Right lung (tissue), 10 donors: Measurements from ENCODE around the gene PPP6R3. TPM values are rescaled to one million over a fixed set of nuclear protein-coding genes. Genes with fewer than 3 reads are reported as not detected.
A peak's percentile ranks its signal among the peaks of the same experiment; 100 is the strongest.

ENCODE experiments used
- DNase-seq, 2 donors: peaks; one replicate each; pipeline ENCODE4 v3.0.0-alpha.2; 2013
- long read RNA-seq, 8 donors: transcript quantifications; one replicate each; lab custom pipeline, GENCODE V29; 2026
- polyA plus RNA-seq, 5 donors: library from polyadenylated mRNA; unstranded; fragments of 120-200 nt; gene quantifications; one replicate each; pipeline versions ENCODE4 v1.2.1 to v1.2.3, GENCODE V29; 2013; ENCODE audit warnings: inconsistent platforms in 1 of 5, low replicate concordance in 1 of 5; ENCODE audit not compliant: insufficient read length in 5 of 5, insufficient read depth in 1 of 5

PPP6R3 gene
- 100 to 1,000 TPM in 4 of 5 donors, 10 to 100 TPM in 1; 84.1 to 123 (median 107) TPM for polyA plus RNA-seq
- long read RNA-seq, donor 1, full-length matches to known transcripts, result 5 of 5 reads
- long read RNA-seq, donor 1, partial matches to known transcripts, result 0 of 5 reads
- long read RNA-seq, donor 1, other reads (novel, unspliced or antisense), result 0 of 5 reads
- long read RNA-seq, donor 2, full-length matches to known transcripts, result 3 of 3 reads
- long read RNA-seq, donor 2, partial matches to known transcripts, result 0 of 3 reads
- long read RNA-seq, donor 2, other reads (novel, unspliced or antisense), result 0 of 3 reads
- long read RNA-seq, donor 3, full-length matches to known transcripts, result 9 of 9 reads
- long read RNA-seq, donor 3, partial matches to known transcripts, result 0 of 9 reads
- long read RNA-seq, donor 3, other reads (novel, unspliced or antisense), result 0 of 9 reads
- long read RNA-seq, donor 4, partial matches to known transcripts, result 46 of 49 reads
- long read RNA-seq, donor 4, other reads (novel, unspliced or antisense), result 0 of 49 reads
- long read RNA-seq, donor 5, full-length matches to known transcripts, result 2 of 2 reads
- long read RNA-seq, donor 5, partial matches to known transcripts, result 0 of 2 reads
- long read RNA-seq, donor 5, other reads (novel, unspliced or antisense), result 0 of 2 reads
- long read RNA-seq, donor 6, full-length matches to known transcripts, result 2 of 17 reads
- long read RNA-seq, donor 6, partial matches to known transcripts, result 15 of 17 reads
- long read RNA-seq, donor 6, other reads (novel, unspliced or antisense), result 0 of 17 reads
- long read RNA-seq, donor 7, full-length matches to known transcripts, result 4 of 4 reads
- long read RNA-seq, donor 7, partial matches to known transcripts, result 0 of 4 reads
- long read RNA-seq, donor 7, other reads (novel, unspliced or antisense), result 0 of 4 reads
- long read RNA-seq, donor 8, partial matches to known transcripts, result 0 of 1 reads
- long read RNA-seq, donor 8, other reads (novel, unspliced or antisense), result 0 of 1 reads

DNA sequence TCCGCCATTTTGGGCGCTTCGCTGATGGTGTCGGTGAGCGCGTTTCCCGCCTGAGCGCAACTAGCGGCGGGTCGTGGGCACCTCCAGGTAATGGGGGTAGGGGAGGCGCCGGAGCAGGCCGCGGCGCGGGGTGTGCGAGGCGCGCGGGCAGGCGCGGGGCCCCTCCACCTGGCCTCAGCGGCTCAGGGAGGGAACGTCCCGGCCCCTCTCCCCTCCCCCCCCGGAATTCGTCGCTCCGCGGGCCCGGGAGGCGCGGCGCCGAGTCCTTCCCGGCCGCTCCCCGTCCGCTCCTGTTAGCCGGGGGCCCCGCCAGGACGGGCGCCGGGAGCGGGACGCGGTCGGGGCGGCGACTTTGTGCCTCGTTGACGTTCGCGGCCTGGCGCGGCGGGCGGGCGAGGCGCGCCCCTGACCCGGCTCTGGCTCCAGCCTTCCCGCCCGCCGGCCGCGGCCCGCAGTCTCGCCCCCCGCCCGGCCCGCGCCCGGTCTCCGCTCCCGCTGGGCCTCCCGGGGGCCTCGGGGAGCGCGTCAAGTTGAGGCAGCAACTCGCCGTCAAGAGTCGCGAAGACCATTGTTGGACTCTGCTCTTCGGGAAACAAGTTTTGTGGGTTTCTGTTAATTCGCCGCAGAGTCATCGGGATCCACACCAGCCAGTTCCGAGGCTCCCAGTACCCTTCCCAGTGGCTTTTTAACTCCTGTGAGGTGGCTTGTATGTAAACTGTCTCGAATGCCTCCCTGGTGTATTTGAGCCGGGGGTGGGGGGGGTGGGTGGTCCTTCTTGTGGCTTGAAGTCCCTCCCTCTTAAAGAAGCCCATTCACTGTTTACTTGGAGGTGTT, at the start of gene PPP6R3:
TSS of gene PPP6R3 (plus strand) at position 12 of the 834 bp plus-strand sequence. CDS start 76,913 bp downstream, outside the sequence.
- peak in 1 of 2 donors; percentile 53 for DNase-seq

DNA sequence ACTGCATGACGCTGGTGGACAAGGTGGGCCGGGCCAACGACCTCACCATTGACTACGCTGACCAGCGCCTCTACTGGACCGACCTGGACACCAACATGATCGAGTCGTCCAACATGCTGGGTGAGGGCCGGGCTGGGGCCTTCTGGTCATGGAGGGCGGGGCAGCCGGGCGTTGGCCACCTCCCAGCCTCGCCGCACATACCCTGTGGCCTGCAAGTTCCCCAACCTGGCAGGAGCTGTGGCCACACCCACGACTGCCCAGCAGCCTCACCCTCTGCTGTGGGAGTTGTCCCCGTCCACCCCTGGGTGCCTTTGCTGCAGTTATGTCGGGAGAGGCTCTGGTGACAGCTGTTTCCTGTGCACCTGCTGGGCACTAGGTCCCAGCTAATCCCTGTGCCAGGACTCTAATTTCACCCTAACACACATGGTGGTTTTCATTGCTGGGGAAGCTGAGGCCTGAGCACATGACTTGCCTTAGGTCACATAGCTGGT, 49.0 kb upstream of the PPP6R3 start:
- DNase-seq, result no peak

DNA sequence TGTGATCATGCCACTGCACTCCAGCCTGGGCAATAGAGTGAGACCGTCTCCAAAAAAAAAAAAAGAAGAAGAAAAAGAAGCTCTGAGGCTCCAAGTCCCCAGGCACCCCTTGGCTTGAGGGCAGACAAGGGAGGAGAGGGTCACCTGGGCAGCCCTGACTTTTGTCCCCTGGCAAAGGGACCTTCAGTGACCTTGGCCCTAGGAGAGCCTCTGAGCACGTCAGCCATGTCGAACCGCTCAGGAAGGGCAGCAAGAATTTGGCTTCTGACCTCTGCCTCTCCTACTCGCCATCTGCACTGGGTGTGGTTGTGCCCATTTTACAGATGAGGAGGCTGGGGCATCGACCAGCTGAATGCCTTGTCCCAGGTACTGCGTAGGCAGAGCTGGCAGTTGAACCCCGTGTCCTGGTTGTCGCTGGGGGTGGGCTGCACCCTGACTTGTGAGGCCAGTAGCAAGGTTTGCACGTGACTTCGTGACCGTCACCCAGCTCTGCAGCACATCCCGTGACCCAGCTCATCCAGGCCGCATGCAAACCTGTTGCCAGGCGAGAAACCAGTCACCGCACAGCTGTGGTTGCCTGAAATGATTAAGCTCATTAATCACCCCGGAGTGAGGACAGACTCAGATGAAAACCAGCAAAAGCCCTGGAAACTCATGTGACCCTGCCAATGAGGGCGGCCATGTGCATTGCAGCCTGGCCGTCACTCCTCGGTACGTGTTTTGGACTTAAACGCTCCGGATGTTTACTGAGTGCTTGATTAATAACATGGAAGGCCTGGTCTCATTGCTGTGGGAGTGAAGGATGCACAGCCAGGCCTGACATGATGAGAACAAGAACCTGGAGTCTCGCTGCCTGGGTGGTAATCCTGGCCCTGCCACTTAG, 47.7 kb upstream of the PPP6R3 start:
- DNase-seq, result no peak

GRCh38 chr11:68413591-68413999, 47.0 kb upstream of the PPP6R3 start:
- DNase-seq, result no peak

GRCh38 chr11:68414496-68415221, 45.9 kb upstream of the PPP6R3 start:
- peak in 1 of 2 donors; percentile 25 for DNase-seq

GRCh38 chr11:68416070-68416578, 44.4 kb upstream of the PPP6R3 start:
- DNase-seq, result no peak

DNA sequence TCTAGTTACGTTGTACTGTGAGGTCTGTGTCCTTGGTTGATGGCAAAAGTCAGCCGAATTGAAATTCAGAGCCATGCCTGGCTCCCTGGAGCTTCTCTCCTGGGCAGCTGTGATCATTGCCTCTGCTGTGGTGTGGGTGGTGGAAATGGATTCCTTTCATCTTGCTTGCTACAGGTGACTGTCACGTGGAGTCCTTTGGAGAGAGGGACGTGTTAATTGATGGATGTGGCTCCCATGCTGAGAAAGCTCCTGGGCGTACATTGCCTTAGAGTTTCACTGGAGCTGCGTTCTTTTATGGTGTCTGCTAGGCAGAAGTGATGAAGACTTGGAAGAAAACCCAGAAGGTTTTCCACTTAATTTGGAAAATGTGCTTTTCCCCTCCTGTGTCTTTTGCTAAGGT, 41.9 kb upstream of the PPP6R3 start:
- DNase-seq, result no peak

GRCh38 chr11:68420171-68420570, 40.4 kb upstream of the PPP6R3 start:
- DNase-seq, result no peak

GRCh38 chr11:68423481-68423880, 37.1 kb upstream of the PPP6R3 start:
- DNase-seq, result no peak

- DNase-seq, result no peak
Measured at GRCh38 chr11:68424101-68424632, 36.4 kb upstream of the PPP6R3 start.

DNA sequence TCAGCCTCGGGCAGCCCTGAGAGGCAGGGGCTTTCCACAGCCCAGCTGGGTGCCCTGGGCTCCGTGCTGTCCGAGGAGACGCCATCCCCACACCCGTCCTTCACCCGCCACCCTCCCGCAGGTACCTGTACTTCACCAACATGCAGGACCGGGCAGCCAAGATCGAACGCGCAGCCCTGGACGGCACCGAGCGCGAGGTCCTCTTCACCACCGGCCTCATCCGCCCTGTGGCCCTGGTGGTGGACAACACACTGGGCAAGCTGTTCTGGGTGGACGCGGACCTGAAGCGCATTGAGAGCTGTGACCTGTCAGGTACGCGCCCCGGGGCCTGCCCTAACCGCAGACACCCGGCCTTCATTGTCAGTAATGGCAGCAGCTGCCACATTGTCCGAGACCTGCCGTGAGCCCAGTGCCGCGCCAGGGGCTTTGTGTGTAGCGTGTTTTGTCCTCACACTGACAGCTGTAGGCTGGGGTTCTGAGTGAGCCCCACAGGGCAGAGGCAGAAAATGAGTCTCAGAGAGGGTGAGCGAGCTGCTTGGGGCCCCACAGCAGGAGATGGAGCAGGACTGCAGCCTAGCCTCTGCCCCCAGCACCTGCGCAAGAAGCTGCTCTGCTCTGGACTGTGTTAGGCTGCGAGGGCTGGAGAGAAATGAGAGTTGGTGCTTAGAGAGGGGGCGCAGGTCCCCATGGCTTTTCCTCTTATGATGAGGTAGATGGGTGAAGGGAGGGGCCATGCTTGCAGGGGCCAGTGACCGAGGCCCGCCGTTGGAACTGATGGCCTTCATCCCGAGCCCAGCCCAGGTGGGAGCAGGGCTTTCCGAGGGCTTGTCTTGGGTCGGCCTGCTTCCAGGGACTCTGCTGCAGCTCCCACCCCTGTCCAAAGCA, 35.3 kb upstream of the PPP6R3 start:
- DNase-seq, result no peak

DNA sequence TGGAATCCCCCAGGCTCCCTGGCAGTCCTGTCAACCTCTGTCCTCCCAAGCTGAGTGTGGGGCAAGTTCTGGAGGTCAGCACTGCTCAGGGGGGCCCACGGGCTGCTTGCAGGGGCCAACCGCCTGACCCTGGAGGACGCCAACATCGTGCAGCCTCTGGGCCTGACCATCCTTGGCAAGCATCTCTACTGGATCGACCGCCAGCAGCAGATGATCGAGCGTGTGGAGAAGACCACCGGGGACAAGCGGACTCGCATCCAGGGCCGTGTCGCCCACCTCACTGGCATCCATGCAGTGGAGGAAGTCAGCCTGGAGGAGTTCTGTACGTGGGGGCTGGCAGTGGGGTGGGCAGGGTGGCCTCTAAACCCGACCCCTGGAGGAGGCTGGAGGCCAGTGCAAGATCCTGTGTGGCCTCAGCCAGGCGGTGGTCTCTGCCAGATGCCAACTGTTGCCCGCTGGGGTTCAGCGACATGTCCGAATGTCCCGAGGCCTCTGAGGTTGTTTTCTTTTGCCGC, 34.6 kb upstream of the PPP6R3 start:
- DNase-seq, result no peak

DNA sequence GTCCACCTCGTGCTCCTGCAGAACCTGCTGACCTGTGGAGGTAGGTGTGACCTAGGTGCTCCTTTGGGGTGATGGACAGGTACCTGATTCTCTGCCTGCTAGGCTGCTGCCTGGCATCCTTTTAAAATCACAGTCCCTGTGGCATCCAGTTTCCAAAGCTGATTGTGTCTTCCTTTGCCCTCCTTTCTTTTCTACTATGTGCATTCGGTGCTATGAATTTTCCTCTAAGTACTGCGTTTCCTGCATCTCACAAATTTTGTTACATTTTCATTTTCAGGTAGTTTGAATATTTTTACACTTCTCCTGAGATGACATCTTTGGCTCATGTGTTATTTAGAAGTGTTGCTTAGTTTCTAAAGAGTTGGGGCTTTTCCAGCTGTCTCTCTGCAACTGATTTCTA, 30.9 kb upstream of the PPP6R3 start:
- DNase-seq, result no peak

- no peak for DNase-seq
Measured at GRCh38 chr11:68430384-68430783, 30.2 kb upstream of the PPP6R3 start.

DNA sequence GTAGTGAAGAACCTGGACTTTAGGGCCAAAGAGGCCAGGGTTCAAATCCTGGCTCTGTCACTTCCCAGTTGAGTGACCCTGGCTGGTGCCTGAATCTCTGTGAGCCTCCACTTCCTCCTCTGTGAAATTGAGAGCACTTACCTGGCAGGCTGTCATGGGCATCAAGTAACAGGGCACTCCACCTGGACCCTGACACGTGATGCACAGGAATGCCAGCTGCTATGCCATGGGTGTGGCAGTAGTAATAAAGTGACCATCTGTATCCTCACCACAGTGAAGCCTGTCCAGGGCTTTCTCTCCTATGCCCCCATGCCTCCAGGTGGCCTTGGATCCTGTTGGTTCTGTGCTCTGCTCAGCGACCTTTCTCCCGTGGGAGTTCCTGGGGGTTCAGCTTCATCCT, 29.8 kb upstream of the PPP6R3 start:
- no peak for DNase-seq

DNA sequence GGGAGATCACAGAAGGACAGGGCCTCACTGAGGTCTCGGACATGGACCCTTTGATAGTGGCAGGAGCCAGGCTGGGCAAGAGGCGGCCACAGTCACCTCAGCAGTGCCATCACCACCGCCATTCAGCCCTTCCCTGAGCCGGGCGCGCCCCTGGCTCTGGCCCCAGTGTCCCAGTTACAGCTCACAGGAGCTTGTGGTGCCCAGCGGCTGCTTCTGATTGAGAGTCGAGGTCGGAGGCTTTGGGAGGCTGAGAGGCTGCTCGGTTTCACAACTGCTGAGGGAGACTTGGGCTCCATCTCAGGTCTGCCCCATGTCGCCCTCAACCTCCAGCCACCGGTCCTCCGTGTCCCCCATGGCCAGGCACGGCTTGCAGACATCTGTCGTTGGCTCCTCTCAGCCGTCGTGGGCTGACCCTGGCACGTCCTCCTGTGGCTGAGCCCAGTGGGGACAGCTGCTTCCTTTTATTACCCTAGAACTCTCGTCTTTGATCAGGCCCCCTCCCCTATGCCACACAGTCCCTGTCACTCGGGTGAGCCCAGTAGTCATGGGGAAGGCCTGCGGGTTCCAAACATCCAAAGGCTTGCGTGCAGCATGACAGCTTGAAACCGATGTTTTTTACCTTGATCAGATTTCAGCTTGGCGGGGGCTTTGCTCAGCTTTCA, 28.4 kb upstream of the PPP6R3 start:
- DNase-seq, result no peak

- DNase-seq, result no peak
Measured at GRCh38 chr11:68432874-68433273, 27.7 kb upstream of the PPP6R3 start.
